K562 (cell line): Measurements from ENCODE around the gene RRM2. TPM values are rescaled to one million over a fixed set of nuclear protein-coding genes. Genes with fewer than 3 reads are reported as not detected.

Experiments
- AFF4 ChIP-seq: sonication (generic); formaldehyde crosslinking; IDR thresholded peaks from 2 replicates; pipeline ENCODE4 v1.8.0; 2023; ENCODE audit warnings: mild to moderate bottlenecking, missing genetic modification reagents
- ARNT ChIP-seq, 2 experiments: fragments of 450-650 bp; IDR thresholded peaks; 2 replicates each; pipeline ENCODE4 v1.6.1; 2016; ENCODE audit warnings: mild to moderate bottlenecking in 1 of 2
- ASH1L ChIP-seq: fragments of 450-650 bp; IDR thresholded peaks from 2 replicates; pipeline ENCODE4 v1.6.1; 2018; ENCODE audit warnings: borderline replicate concordance, mild to moderate bottlenecking, low read depth; ENCODE audit not compliant: partially characterized antibody
- ATF1 ChIP-seq, 2 experiments: fragments of 450-650 bp in 1 of 2; IDR thresholded peaks; 2 replicates each; pipeline ENCODE4 v1.6.1; 2016; ENCODE audit warnings: missing compliant biosample characterization in 1 of 2, missing genetic modification characterization in 1 of 2
- ATF6 ChIP-seq: sonication (generic); formaldehyde crosslinking; IDR thresholded peaks from 2 replicates; pipeline ENCODE4 v1.4.0; 2020; ENCODE audit warnings: mild to moderate bottlenecking, missing genetic modification reagents
- CREB1 ChIP-seq, 2 experiments: sonication (generic) in 1 of 2; formaldehyde crosslinking in 1 of 2; IDR thresholded peaks; 2 replicates each; pipeline versions ENCODE4 v1.6.1 to v1.8.0; 2012 to 2022; ENCODE audit warnings: inconsistent platforms in 1 of 2, mild to moderate bottlenecking in 1 of 2, missing genetic modification reagents in 1 of 2, moderate library complexity in 1 of 2
- E2F4 ChIP-seq: sonication (generic); formaldehyde crosslinking; IDR thresholded peaks from 2 replicates; pipeline ENCODE4 v1.8.0; 2022; ENCODE audit warnings: mild to moderate bottlenecking, low read depth, missing genetic modification reagents
- FOSL1 ChIP-seq: fragments of 200-800 bp; sonication (Bioruptor generic); conservative IDR thresholded peaks from 2 replicates; pipeline ENCODE4 v1.6.1; 2016; ENCODE audit warnings: missing genetic modification characterization, missing compliant biosample characterization
- GTF2A2 ChIP-seq: IDR thresholded peaks from 2 replicates; pipeline ENCODE4 v1.6.1; 2016; ENCODE audit warnings: mild to moderate bottlenecking, missing genetic modification characterization, missing compliant biosample characterization
- MXI1 ChIP-seq: IDR thresholded peaks from 2 replicates; pipeline ENCODE4 v1.6.1; 2011; ENCODE audit warnings: low read depth, mild to moderate bottlenecking, improper control_type of control experiment, low read length
- NFIC ChIP-seq: fragments of 450-650 bp; IDR thresholded peaks from 2 replicates; pipeline ENCODE4 v1.6.1; 2017; ENCODE audit warnings: mild to moderate bottlenecking, inconsistent platforms
- SPI1 ChIP-seq: IDR thresholded peaks from 2 replicates; pipeline ENCODE4 v1.6.1; 2011; ENCODE audit warnings: low read depth, low read length, control low read depth, borderline replicate concordance
- TBP ChIP-seq: optimal IDR thresholded peaks from 2 replicates; pipeline ENCODE3; 2011; ENCODE audit warnings: low read depth, low read length, improper control_type of control experiment
- ZNF316 ChIP-seq: fragments of 450-650 bp; IDR thresholded peaks from 2 replicates; pipeline ENCODE4 v1.6.1; 2016
- ZNF586 ChIP-seq: fragments of 450-650 bp; formaldehyde crosslinking; conservative IDR thresholded peaks from 2 replicates; pipeline ENCODE4 v1.4.0; 2020; ENCODE audit warnings: mild to moderate bottlenecking, moderate library complexity
- ZNF592 ChIP-seq: fragments of 450-650 bp; IDR thresholded peaks from 2 replicates; pipeline ENCODE4 v1.6.1; 2017; ENCODE audit warnings: antibody characterized with exemption, mild to moderate bottlenecking
- polyA plus RNA-seq, 8 experiments: library from polyadenylated mRNA; depleted of rRNA in 4 of 8; stranded (reverse) in 5 of 8; unstranded in 3 of 8; fragments of >200 nt; fragmentation: Nextera tagmentation in 2 of 8; fragmentation: Illumina TruSeq in 1 of 8; extraction: Ambion mirVana in 2 of 8; extraction: Trizol in 1 of 8; gene quantifications; 2 replicates each; pipeline versions ENCODE4 v1.2.1 to v1.2.3, GENCODE V29; 2011 to 2014; ENCODE audit warnings: inconsistent platforms in 1 of 8, missing spikeins in 1 of 8
- total RNA-seq, 7 experiments: library from RNA; depleted of rRNA in 6 of 7; stranded (reverse); fragments of >200 nt in 6 of 7; fragmentation: Illumina TruSeq in 2 of 7; extraction: Trizol in 2 of 7; gene quantifications; 2 replicates each; pipeline versions ENCODE4 v1.2.1 to v1.2.3, GENCODE V29; 2011 to 2021; ENCODE audit warnings: low replicate concordance in 1 of 7

Gene RRM2
- total and polyA plus RNA-seq, 9 of the 15 experiments (the other 6 are each of a cell fraction or from before 2014, with no cell fraction given), result 50.1 to 244 (median 128) TPM

- TF ChIP-seq AFF4 (CRISPR knock-in tag) (peak; percentile 92; the same call in 1 of the 2 replicates), ZNF316 (no peak), ASH1L (peak; percentile 82), ZNF586 (CRISPR knock-in tag) (no peak), SPI1 (no peak), MXI1 (0 out of 2 replicates have a peak, but pooled peaks have one; percentile 57), NFIC (peak; percentile 70), TBP (no peak), CREB1 (IDR thresholded peaks at IDR 0.05) (peak; percentile 48), CREB1 (CRISPR knock-in tag; IDR thresholded peaks at IDR 0.05) (peak; percentile 56), ARNT (IDR thresholded peaks at IDR 0.05) (no peak), ATF1 (CRISPR knock-in tag; IDR thresholded peaks at IDR 0.05) (no peak), ATF1 (tag; IDR thresholded peaks at IDR 0.05) (peak; percentile 48; the same call in 1 of the 2 replicates), ZNF592 (no peak), E2F4 (peak; percentile 100), ATF6 (CRISPR knock-in tag) (peak; percentile 91; the same call in 1 of the 2 replicates), FOSL1 (tag) (no peak), GTF2A2 (tag) (peak; percentile 65; the same call in 1 of the 2 replicates)
Measured at GRCh38 chr2:10122500-10123280, at the start of gene RRM2 (continued).
